H9 (cell line): ENCODE measurements around the gene ZFAND3. TPM values are rescaled to one million over a fixed set of nuclear protein-coding genes. Genes with fewer than 3 reads are reported as not detected.
A peak's percentile ranks its signal among the peaks of the same experiment; 100 is the strongest.

Experiments used
- DNase-seq: peaks from one replicate; pipeline ENCODE4 v3.0.0-alpha.2; 2017
- H2AFZ ChIP-seq: one replicate; pipeline ENCODE4 v1.6.1; 2013; ENCODE audit warnings: mild to moderate bottlenecking, low read length, control low read depth, moderate library complexity
- H2AK5ac ChIP-seq: 2 replicates; pipeline ENCODE4 v1.6.1; 2013; ENCODE audit warnings: low read length, control low read depth, mixed read lengths; ENCODE audit not compliant: insufficient read length
- H2BK120ac ChIP-seq: one replicate; pipeline ENCODE4 v1.6.1; 2013; ENCODE audit warnings: low read depth, mild to moderate bottlenecking, low read length, control low read depth, inconsistent platforms; ENCODE audit not compliant: poor library complexity, severe bottlenecking
- H2BK12ac ChIP-seq: 2 replicates; pipeline ENCODE4 v1.6.1; 2013; ENCODE audit warnings: low read length, control low read depth, mixed read lengths, low read depth; ENCODE audit not compliant: insufficient read length
- H2BK15ac ChIP-seq: 2 replicates; pipeline ENCODE4 v1.6.1; 2013; ENCODE audit warnings: low read depth, low read length, control low read depth
- H2BK20ac ChIP-seq: one replicate; pipeline ENCODE4 v1.6.1; 2013; ENCODE audit warnings: low read depth, mild to moderate bottlenecking, low read length, control low read depth, inconsistent platforms; ENCODE audit not compliant: poor library complexity, severe bottlenecking
- H2BK5ac ChIP-seq: 2 replicates; pipeline ENCODE4 v1.6.1; 2013; ENCODE audit warnings: low read length, control low read depth, mixed read lengths; ENCODE audit not compliant: insufficient read length
- H3K14ac ChIP-seq: 2 replicates; pipeline ENCODE4 v1.6.1; 2013; ENCODE audit warnings: low read length, control low read depth; ENCODE audit not compliant: insufficient read depth
- H3K18ac ChIP-seq: 2 replicates; pipeline ENCODE4 v1.6.1; 2013; ENCODE audit warnings: low read depth, mild to moderate bottlenecking, mixed read lengths, low read length, control low read depth; ENCODE audit not compliant: insufficient read length
- H3K23ac ChIP-seq: 2 replicates; pipeline ENCODE4 v1.6.1; 2013; ENCODE audit warnings: low read length, control low read depth, mixed read lengths, low read depth; ENCODE audit not compliant: insufficient read length
- H3K23me2 ChIP-seq: 2 replicates; pipeline ENCODE4 v1.6.1; 2013; ENCODE audit warnings: low read depth, mild to moderate bottlenecking, mixed read lengths, low read length, control low read depth; ENCODE audit not compliant: insufficient read length, poor library complexity, severe bottlenecking
- H3K27ac ChIP-seq: 2 replicates; pipeline ENCODE4 v1.5.1; 2013; ENCODE audit warnings: low read length, control low read depth, mixed read lengths, low read depth; ENCODE audit not compliant: insufficient read length
- H3K27me3 ChIP-seq: 2 replicates; pipeline ENCODE4 v1.6.1; 2013; ENCODE audit warnings: low read length, control low read depth, inconsistent platforms; ENCODE audit not compliant: insufficient read depth
- H3K4ac ChIP-seq: 2 replicates; pipeline ENCODE4 v1.6.1; 2013; ENCODE audit warnings: low read depth, mild to moderate bottlenecking, control low read depth, inconsistent platforms, low read length, moderate library complexity
- H3K4me1 ChIP-seq: 2 replicates; pipeline ENCODE4 v1.6.1; 2013; ENCODE audit warnings: low read length, control low read depth, inconsistent platforms; ENCODE audit not compliant: insufficient read depth
- H3K4me2 ChIP-seq: 2 replicates; pipeline ENCODE4 v1.6.1; 2013; ENCODE audit warnings: low read length, control low read depth, mixed read lengths; ENCODE audit not compliant: insufficient read length, insufficient read depth
- H3K56ac ChIP-seq: 2 replicates; pipeline ENCODE4 v1.6.1; 2013; ENCODE audit warnings: low read depth, mild to moderate bottlenecking, mixed read lengths, low read length, control low read depth; ENCODE audit not compliant: insufficient read length
- H3K79me1 ChIP-seq: 2 replicates; pipeline ENCODE4 v1.6.1; 2013; ENCODE audit warnings: low read depth, mild to moderate bottlenecking, moderate library complexity, low read length, control low read depth, inconsistent platforms; ENCODE audit not compliant: insufficient read depth, poor library complexity, severe bottlenecking
- H3K79me2 ChIP-seq: 2 replicates; pipeline ENCODE4 v1.6.1; 2013; ENCODE audit warnings: low read length, control low read depth, inconsistent platforms; ENCODE audit not compliant: insufficient read depth
- H3K9ac ChIP-seq: 2 replicates; pipeline ENCODE4 v1.6.1; 2013; ENCODE audit warnings: low read length, control low read depth, mixed read lengths; ENCODE audit not compliant: insufficient read length; ENCODE audit errors: extremely low read depth
- H3K9me3 ChIP-seq: one replicate; pipeline ENCODE4 v1.6.1; 2013; ENCODE audit warnings: low read depth, low read length, inconsistent platforms; ENCODE audit not compliant: control insufficient read depth
- H3T11ph ChIP-seq: one replicate; pipeline ENCODE4 v1.6.1; 2013; ENCODE audit warnings: mild to moderate bottlenecking, low read length, control low read depth, inconsistent platforms
- H4K20me1 ChIP-seq: one replicate; pipeline ENCODE4 v1.6.1; 2013; ENCODE audit not compliant: control insufficient read depth, insufficient read length, insufficient read depth
- H4K5ac ChIP-seq: 2 replicates; pipeline ENCODE4 v1.6.1; 2013; ENCODE audit warnings: low read depth, mild to moderate bottlenecking, mixed read lengths, low read length, control low read depth; ENCODE audit not compliant: insufficient read length
- H4K8ac ChIP-seq: replicated peaks from 2 replicates; pipeline ENCODE4 v1.6.1; 2013; ENCODE audit warnings: low read length, control low read depth, mixed read lengths, low read depth; ENCODE audit not compliant: insufficient read length
- H4K91ac ChIP-seq: 2 replicates; pipeline ENCODE4 v1.6.1; 2013; ENCODE audit warnings: low read depth, mild to moderate bottlenecking, moderate library complexity, mixed read lengths, low read length, control low read depth; ENCODE audit not compliant: insufficient read length
- H3K27ac Mint-ChIP-seq, 3 experiments: 2 replicates in 2 of 3; 3 replicates in 1 of 3; pipeline ENCODE4 v1.8.0; 2020 to 2021; ENCODE audit warnings: mixed read lengths in 3 of 3, mild to moderate bottlenecking in 1 of 3, moderate library complexity in 1 of 3
- H3K27me3 Mint-ChIP-seq: 2 replicates; pipeline ENCODE4 v1.8.0; 2021; ENCODE audit warnings: low read depth, mild to moderate bottlenecking, moderate library complexity, mixed read lengths
- H3K36me3 Mint-ChIP-seq, 3 experiments: 2 replicates in 2 of 3; 3 replicates in 1 of 3; pipeline ENCODE4 v1.8.0; 2020 to 2021; ENCODE audit warnings: low read depth in 3 of 3, mixed read lengths in 3 of 3; ENCODE audit not compliant: insufficient read depth in 1 of 3
- H3K4me1 Mint-ChIP-seq, 2 experiments: 2 replicates each; pipeline ENCODE4 v1.8.0; 2020; ENCODE audit warnings: mixed read lengths in 2 of 2
- H3K4me3 Mint-ChIP-seq, 2 experiments: 2 replicates in 1 of 2; 3 replicates in 1 of 2; pipeline ENCODE4 v1.8.0; 2020 to 2021; ENCODE audit warnings: mild to moderate bottlenecking in 2 of 2, mixed read lengths in 2 of 2, moderate library complexity in 1 of 2
- H3K9me3 Mint-ChIP-seq, 2 experiments: 2 replicates in 1 of 2; 3 replicates in 1 of 2; pipeline ENCODE4 v1.8.0; 2020; ENCODE audit warnings: mild to moderate bottlenecking in 2 of 2, mixed read lengths in 2 of 2, moderate library complexity in 1 of 2
- WGBS: extraction: QIAGEN DNeasy Blood & Tissue Kit; methylation state at CpG from one replicate; pipeline ENCODE4 v1.1.7; 2013; ENCODE audit warnings: missing lambda C conversion rate, low lambda C conversion rate, mixed read lengths; ENCODE audit not compliant: insufficient read length; ENCODE audit errors: extremely low coverage; 5-methylcytosine and 5-hydroxymethylcytosine counted together
- total RNA-seq: library from RNA; stranded (reverse); gene quantifications from 2 replicates; pipeline ENCODE4 v1.2.1, GENCODE V29; 2021
- TF ChIP-seq, protein P1 (sequence below): fragments of 200-600 bp; sonication (generic); conservative IDR thresholded peaks from 3 replicates; pipeline ENCODE4 v1.8.0; 2021; ENCODE audit warnings: antibody characterized with exemption, mild to moderate bottlenecking

ZFAND3 gene
- total RNA-seq, 1 experiment from 2014 or later, result 57.7 TPM

DNA sequence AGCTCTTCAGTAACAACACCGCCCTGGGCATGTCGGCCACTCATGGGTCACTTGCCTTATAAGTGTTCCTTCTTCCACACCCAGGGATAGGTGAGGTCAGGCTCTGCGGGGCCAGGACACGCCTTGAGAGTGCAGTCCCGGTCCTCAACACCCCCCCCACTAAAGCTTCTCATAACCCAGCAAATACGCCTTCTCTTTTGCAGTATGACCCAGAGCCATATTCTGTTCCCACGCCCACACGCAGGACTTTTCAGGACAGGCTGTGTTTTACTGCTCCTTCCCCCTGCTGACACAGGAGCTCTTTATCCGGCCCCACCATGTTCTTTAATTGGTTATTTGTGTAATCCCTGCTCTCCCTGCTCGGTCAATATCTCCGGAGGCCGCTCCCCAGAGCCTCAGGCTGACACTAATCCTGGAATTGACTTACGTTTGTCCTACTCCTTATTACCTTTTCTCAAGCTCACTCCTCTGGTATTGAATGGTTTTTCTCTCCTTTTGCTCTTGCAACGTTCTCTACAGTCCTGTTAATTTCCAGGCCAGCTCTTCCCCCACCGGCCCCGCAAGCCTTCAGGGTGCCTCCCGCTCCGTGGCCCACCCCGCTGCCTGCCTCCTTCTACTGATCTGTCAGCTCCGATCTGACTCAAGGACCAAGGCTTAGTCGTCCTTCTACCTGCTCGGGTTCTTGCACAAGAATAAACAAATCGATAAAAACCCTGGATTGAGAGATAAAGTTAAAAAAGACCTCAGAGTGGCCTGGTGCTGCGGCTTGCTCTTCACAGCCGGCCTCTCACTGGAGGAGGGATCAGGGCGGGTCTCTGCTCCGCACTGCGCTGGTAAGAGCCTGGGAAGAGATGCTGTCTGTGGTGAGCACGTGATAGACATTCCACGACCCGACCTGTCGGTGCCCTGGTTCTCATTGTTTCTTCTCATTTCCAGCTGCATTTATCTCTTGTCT lies 357.5 kb downstream of the ZFAND3 start:
- H2AFZ ChIP-seq, result no peak overlapping the region
- H3K23ac ChIP-seq, result no peak overlapping the region
- no peak overlapping the region for H2BK120ac ChIP-seq
- H4K5ac ChIP-seq, result no peak overlapping the region
- H3K14ac ChIP-seq, result no peak overlapping the region; the same call in 1 of the 2 replicates
- peak overlapping the region in 2 of 3 experiments; percentile 22 to 51; a peak in 5 of 7 replicates for H3K27ac Mint-ChIP-seq
- H3K79me1 ChIP-seq, result no peaks in the 10 kb centered on the region
- no CpG with 5 or more reads among the region's 32 CpGs for WGBS
- no peaks in the 10 kb centered on the region for H3K79me2 ChIP-seq
- H3K23me2 ChIP-seq, result no peaks in the 10 kb centered on the region
- no peaks in the 10 kb centered on the region for H3K9me3 Mint-ChIP-seq
- no peak overlapping the region for H3K27ac ChIP-seq
- H3K36me3 Mint-ChIP-seq, result no peaks in the 10 kb centered on the region
- no peak overlapping the region for H4K8ac ChIP-seq
- H2BK5ac ChIP-seq, result no peak overlapping the region
- H3K9ac ChIP-seq, result no peak overlapping the region
- no peak overlapping the region for H2BK20ac ChIP-seq
- no peak for DNase-seq
- H3T11ph ChIP-seq, result no peak overlapping the region
- no peak overlapping the region for H4K91ac ChIP-seq
- H3K4me2 ChIP-seq, result no peak overlapping the region
- no peak overlapping the region; a peak in 1 of 5 replicates for H3K4me3 Mint-ChIP-seq
- H3K4me1 ChIP-seq, result no peaks in the 10 kb centered on the region
- H2AK5ac ChIP-seq, result no peak overlapping the region
- H2BK12ac ChIP-seq, result no peak overlapping the region
- H3K56ac ChIP-seq, result no peak overlapping the region
- peaks cover 15 to 43% of the 10 kb centered on the region in 2 experiments for H3K4me1 Mint-ChIP-seq
- no peaks in the 10 kb centered on the region for H3K27me3 ChIP-seq
- no peak overlapping the region for H3K18ac ChIP-seq
- H4K20me1 ChIP-seq, result no peaks in the 10 kb centered on the region
- H3K9me3 ChIP-seq, result no peaks in the 10 kb centered on the region
- TF ChIP-seq, protein P1, sequence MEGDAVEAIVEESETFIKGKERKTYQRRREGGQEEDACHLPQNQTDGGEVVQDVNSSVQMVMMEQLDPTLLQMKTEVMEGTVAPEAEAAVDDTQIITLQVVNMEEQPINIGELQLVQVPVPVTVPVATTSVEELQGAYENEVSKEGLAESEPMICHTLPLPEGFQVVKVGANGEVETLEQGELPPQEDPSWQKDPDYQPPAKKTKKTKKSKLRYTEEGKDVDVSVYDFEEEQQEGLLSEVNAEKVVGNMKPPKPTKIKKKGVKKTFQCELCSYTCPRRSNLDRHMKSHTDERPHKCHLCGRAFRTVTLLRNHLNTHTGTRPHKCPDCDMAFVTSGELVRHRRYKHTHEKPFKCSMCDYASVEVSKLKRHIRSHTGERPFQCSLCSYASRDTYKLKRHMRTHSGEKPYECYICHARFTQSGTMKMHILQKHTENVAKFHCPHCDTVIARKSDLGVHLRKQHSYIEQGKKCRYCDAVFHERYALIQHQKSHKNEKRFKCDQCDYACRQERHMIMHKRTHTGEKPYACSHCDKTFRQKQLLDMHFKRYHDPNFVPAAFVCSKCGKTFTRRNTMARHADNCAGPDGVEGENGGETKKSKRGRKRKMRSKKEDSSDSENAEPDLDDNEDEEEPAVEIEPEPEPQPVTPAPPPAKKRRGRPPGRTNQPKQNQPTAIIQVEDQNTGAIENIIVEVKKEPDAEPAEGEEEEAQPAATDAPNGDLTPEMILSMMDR, result no peak
- H2BK15ac ChIP-seq, result no peak overlapping the region
- no peak overlapping the region for H3K4ac ChIP-seq
- H3K27me3 Mint-ChIP-seq, result no peaks in the 10 kb centered on the region
